ENCODE results near the gene TPST1. TPM values are rescaled to one million over a fixed set of nuclear protein-coding genes. Genes with fewer than 3 reads are reported as not detected.
"Not testable (repeated sequence)": the region's sequence is repeated elsewhere in the genome, so short reads cannot be mapped to it uniquely, and the experiment has no call there.

Gene TPST1
- total and polyA plus RNA-seq, 2 of the 8 experiments (the other 6 are each of a cell fraction or from before 2014, with no cell fraction given): 8.2 to 18.4 TPM

DNA sequence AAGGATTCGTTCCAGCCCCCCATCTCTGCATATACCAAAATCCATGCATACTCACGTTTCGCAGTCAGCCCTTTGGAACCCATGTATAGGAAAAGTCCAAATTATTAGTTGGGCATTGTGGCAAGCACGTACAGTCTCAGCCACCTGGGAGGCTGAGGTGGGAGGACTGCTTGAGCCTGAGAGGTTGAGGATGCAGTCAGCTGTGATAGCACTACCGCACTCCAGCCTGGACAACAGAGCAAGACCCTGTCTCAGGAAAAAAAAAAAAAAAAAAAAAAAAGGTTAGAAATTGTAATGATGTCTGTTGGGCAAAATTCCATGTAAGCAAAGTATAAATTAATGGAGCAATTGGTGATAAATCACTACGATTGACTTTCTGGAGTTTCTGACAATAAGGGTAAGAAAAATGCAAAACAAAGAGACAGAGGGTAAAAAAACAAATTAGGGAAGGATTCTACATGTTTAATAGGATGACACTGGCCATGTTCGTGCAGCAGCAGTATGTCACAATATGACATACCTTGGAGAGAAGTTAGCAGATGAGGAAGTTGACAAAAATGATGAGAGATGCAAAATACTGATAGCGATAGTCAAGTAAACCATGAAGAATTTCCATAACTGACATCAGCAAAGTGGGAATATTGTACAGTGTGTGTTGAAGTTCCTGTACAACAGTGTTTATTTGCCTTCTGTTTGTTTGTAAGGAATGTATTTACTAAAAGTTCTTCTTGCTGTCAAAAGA is 177.2 kb downstream of the TPST1 start:
- H3K36me3 ChIP-seq (ENCODE audit: control insufficient read depth in 2 of 4, insufficient read depth in 4 of 4, low read length in 3 of 4); H4K20me1 ChIP-seq (replicated peaks in 1 of 2; ENCODE audit: control insufficient read depth in 1 of 2, insufficient read depth in 2 of 2, low read length in 2 of 2); H3K56ac ChIP-seq (replicated peaks; ENCODE audit: insufficient read length, low read depth, low read length); H4K91ac ChIP-seq (replicated peaks; ENCODE audit: insufficient read length, low read length); H3K4ac ChIP-seq (replicated peaks; ENCODE audit: insufficient read length, low read depth, low read length); POLR2A ChIA-PET (ENCODE audit: partially characterized antibody); H2BK5ac ChIP-seq (ENCODE audit: low read depth, low read length); DNase-seq (ENCODE audit: low read depth in 1 of 2, low spot score in 2 of 2); FAIRE-seq; H3K14ac ChIP-seq (ENCODE audit: insufficient read length); H3K27me3 ChIP-seq (replicated peaks in 1 of 4; ENCODE audit: control insufficient read depth in 3 of 4, extremely low read depth in 1 of 4, insufficient read depth in 3 of 4, low read length in 3 of 4); H4K5ac ChIP-seq (ENCODE audit: insufficient read length, low read depth, low read length); H2BK20ac ChIP-seq (ENCODE audit: low read length); H2AFZ ChIP-seq (ENCODE audit: low read length); H3K9me3 ChIP-seq (ENCODE audit: insufficient read depth in 2 of 2, low read depth in 1 of 2, low read length in 1 of 2); H3K4me1 ChIP-seq (replicated peaks in 1 of 4; ENCODE audit: control insufficient read depth in 3 of 4, insufficient read depth in 4 of 4, low read length in 3 of 4); H2BK15ac ChIP-seq (ENCODE audit: low read length); H3K79me2 ChIP-seq (ENCODE audit: control insufficient read depth in 1 of 2, insufficient read depth in 2 of 2, low read length in 2 of 2); H3K27ac ChIP-seq (ENCODE audit: low read depth, low read length); H4K8ac ChIP-seq (ENCODE audit: extremely low read depth, insufficient read depth, low read length); H3K23ac ChIP-seq (ENCODE audit: insufficient read length); H2BK120ac ChIP-seq (replicated peaks; ENCODE audit: low read depth, low read length); H3K4me3 ChIP-seq (ENCODE audit: extremely low read depth in 1 of 4, insufficient read depth in 2 of 4, low read depth in 3 of 4, low read length in 4 of 4); H2AK5ac ChIP-seq (ENCODE audit: low read depth, low read length); H2BK12ac ChIP-seq (ENCODE audit: low read depth, low read length); H3K23me2 ChIP-seq (ENCODE audit: low read depth, low read length); H3K9ac ChIP-seq (replicated peaks in 1 of 4; ENCODE audit: extremely low read depth in 1 of 4, low read depth in 3 of 4, low read length in 3 of 4); CTCF ChIA-PET (ENCODE audit: partially characterized antibody); H3K79me1 ChIP-seq (ENCODE audit: low read depth, low read length); H3K18ac ChIP-seq (ENCODE audit: extremely low read depth, low read length); H3K4me2 ChIP-seq (ENCODE audit: insufficient read depth in 1 of 2, low read depth in 2 of 2, low read length in 2 of 2): not testable (repeated sequence)
- WGBS, 2 experiments (ENCODE audit: extremely low coverage in 1 of 2, insufficient coverage in 1 of 2, insufficient read length in 1 of 2, insufficient replicate concordance in 2 of 2, low coverage in 1 of 2, low lambda C conversion rate in 2 of 2, missing lambda C conversion rate in 1 of 2): 86% methylated on average over 7 of the region's 8 CpGs; no CpG with 5 or more reads in 1 of the 2 experiments

Measured in H1 (cell line).